Peyer's patch (tissue), 4 donors: ENCODE results near the gene TMEM117.

Experiments used
- CTCF ChIP-seq, 6 experiments: fragments of 450-650 bp in 4 of 6; fragments of 200-600 bp in 2 of 6; sonication (generic) in 1 of 6; IDR thresholded peaks; one replicate each; pipeline ENCODE4 v1.5.1; 2017 to 2019; ENCODE audit warnings: antibody characterized with exemption in 6 of 6, mild to moderate bottlenecking in 3 of 6, moderate library complexity in 1 of 6
- POLR2A ChIP-seq, 2 donors: fragments of 450-650 bp; IDR thresholded peaks; one replicate each; pipeline ENCODE4 v1.5.1; 2017; ENCODE audit warnings: antibody characterized with exemption in 2 of 2, mild to moderate bottlenecking in 2 of 2, moderate library complexity in 2 of 2

- TF ChIP-seq POLR2A (IDR thresholded peaks at IDR 0.05) (no peak), CTCF (IDR thresholded peaks at IDR 0.05) (no peak)
Measured at GRCh38 chr12:43931187-43931586, 95.3 kb downstream of the TMEM117 start.
